CD4-positive, alpha-beta T cell (primary cell): Measurements from ENCODE around the gene ANKH. TPM values are rescaled to one million over a fixed set of nuclear protein-coding genes. Genes with fewer than 3 reads are reported as not detected.
A peak's percentile ranks its signal among the peaks of the same experiment; 100 is the strongest.

Experiments used
- ATAC-seq: fragments of 200-7000 bp; cut with Tn5 transposase; one replicate; pipeline ENCODE4 v1.10.0; 2022; ENCODE audit warnings: mild to moderate bottlenecking; ENCODE audit not compliant: poor library complexity
- CTCF ChIA-PET: fragments of 350-600 bp; sonication (Branson Sonifier 250); formaldehyde crosslinking; loops from one replicate; lab custom pipeline; 2021; ENCODE audit warnings: antibody characterized with exemption, inconsistent platforms; lab: Charles Lee
- POLR2A ChIA-PET: fragments of 350-600 bp; sonication (Branson Sonifier 250); formaldehyde crosslinking; loops from one replicate; lab custom pipeline; 2021; ENCODE audit warnings: antibody characterized with exemption, inconsistent platforms; lab: Charles Lee
- DNase-seq, 14 experiments: peaks; one replicate each; pipeline ENCODE4 v3.0.0-alpha.2; 2013 to 2020; ENCODE audit warnings: mixed read lengths in 2 of 14
- H3K27ac ChIP-seq, 2 donors: one replicate each; pipeline versions ENCODE4 v1.5.1 to v1.7.0; 2013; ENCODE audit warnings: low read length in 2 of 2, low read depth in 1 of 2, mild to moderate bottlenecking in 1 of 2
- H3K27me3 ChIP-seq, 2 experiments: 1 replicate in 1 of 2; 2 replicates in 1 of 2; pipeline versions ENCODE4 v1.6.1 to v1.7.0; 2013; ENCODE audit warnings: low read length in 2 of 2, control low read depth in 1 of 2, mild to moderate bottlenecking in 1 of 2, moderate library complexity in 1 of 2; ENCODE audit not compliant: insufficient read depth in 2 of 2, control insufficient read depth in 1 of 2
- H3K36me3 ChIP-seq: one replicate; pipeline ENCODE4 v1.6.1; 2013; ENCODE audit warnings: low read length, control low read depth; ENCODE audit not compliant: insufficient read depth
- H3K4me1 ChIP-seq: one replicate; pipeline ENCODE4 v1.6.1; 2013; ENCODE audit warnings: low read length, control low read depth; ENCODE audit not compliant: insufficient read depth
- H3K4me3 ChIP-seq: one replicate; pipeline ENCODE4 v1.5.1; 2013; ENCODE audit warnings: mild to moderate bottlenecking, low read length, moderate library complexity
- H3K9me3 ChIP-seq, 2 experiments: 1 replicate in 1 of 2; 2 replicates in 1 of 2; pipeline versions ENCODE4 v1.6.1 to v1.7.0; 2013; ENCODE audit warnings: low read length in 2 of 2, mild to moderate bottlenecking in 2 of 2, control low read depth in 1 of 2, moderate library complexity in 1 of 2; ENCODE audit not compliant: control insufficient read depth in 1 of 2, insufficient read depth in 1 of 2
- H3K27ac Mint-ChIP-seq: one replicate; pipeline ENCODE4 v1.8.0; 2020; ENCODE audit warnings: mixed read lengths
- H3K27me3 Mint-ChIP-seq: one replicate; pipeline ENCODE4 v1.8.0; 2021; ENCODE audit warnings: mixed read lengths
- H3K36me3 Mint-ChIP-seq: one replicate; pipeline ENCODE4 v1.8.0; 2021; ENCODE audit warnings: low read depth, mixed read lengths
- H3K4me1 Mint-ChIP-seq: one replicate; pipeline ENCODE4 v1.8.0; 2021; ENCODE audit warnings: low read depth, mixed read lengths
- H3K4me3 Mint-ChIP-seq: one replicate; pipeline ENCODE4 v1.8.0; 2020; ENCODE audit warnings: mild to moderate bottlenecking, mixed read lengths
- H3K9me3 Mint-ChIP-seq: one replicate; pipeline ENCODE4 v1.8.0; 2020; ENCODE audit warnings: mixed read lengths
- intact Hi-C, 2 experiments: fragments of 100-400 bp; cut with DNase I in 1 of 2; cut with micrococcal nuclease in 1 of 2; formaldehyde crosslinking; loops; one replicate each; pipeline versions ENCODE4 v1.15.1 to v1.9.0; 2023 to 2025; cut with DNase I, micrococcal nuclease
- total RNA-seq, 174 experiments: library from RNA in 2 of 174; stranded (reverse) in 2 of 174; gene quantifications; one replicate each; pipeline ENCODE4 v1.2.3 and lab custom pipeline; 2021 to 2026
- TF ChIP-seq, protein P1 (sequence below): fragments of 200-600 bp; IDR thresholded peaks from one replicate; pipeline ENCODE4 v1.8.0; 2022; ENCODE audit warnings: antibody characterized with exemption, mild to moderate bottlenecking

Gene ANKH
- total RNA-seq, 2 experiments from 2014 or later, result 69.5 to 72.3 TPM

DNA sequence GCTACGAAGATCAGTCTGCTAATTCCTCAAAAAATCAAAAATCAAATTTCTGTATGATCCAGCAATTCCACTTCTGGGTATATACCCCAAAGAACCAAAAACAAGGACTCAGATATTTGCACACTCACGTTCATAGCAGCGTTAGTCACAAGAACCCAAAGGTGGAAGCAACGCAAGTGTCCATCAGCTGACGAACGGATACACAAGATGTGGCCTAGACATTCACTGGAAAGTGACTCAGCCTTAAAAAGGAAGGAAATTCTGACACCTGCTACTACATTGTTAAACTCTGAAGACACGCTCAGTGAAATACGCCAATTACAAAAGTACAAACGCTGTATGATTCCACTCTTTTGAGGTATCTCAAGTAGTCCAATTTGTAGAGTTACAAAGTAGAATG, 113.7 kb downstream of the ANKH start:
- ATAC-seq (no peak), DNase-seq (peak in 2 of 14 experiments; percentile 45 to 59)
- H3K27me3 Mint-ChIP-seq, result no peaks in the 10 kb centered on the region
- no peaks in the 10 kb centered on the region for H3K9me3 ChIP-seq
- POLR2A ChIA-PET, result interaction anchor here (1.4 kb wide), 1 partner anchor 55 kb away, joined by 3 read pairs; no protein-coding TSS in a partner anchor
- H3K4me3 ChIP-seq, result no peak overlapping the region
- H3K4me3 Mint-ChIP-seq, result no peak overlapping the region
- CTCF ChIA-PET, result interaction anchor here (2.2 kb wide), 1 partner anchor 72 kb away, joined by 6 read pairs; no protein-coding TSS in a partner anchor
- intact Hi-C loops, result no loop called here
- H3K36me3 ChIP-seq, result peaks cover 36% of the 10 kb centered on the region
- TF ChIP-seq, protein P1, sequence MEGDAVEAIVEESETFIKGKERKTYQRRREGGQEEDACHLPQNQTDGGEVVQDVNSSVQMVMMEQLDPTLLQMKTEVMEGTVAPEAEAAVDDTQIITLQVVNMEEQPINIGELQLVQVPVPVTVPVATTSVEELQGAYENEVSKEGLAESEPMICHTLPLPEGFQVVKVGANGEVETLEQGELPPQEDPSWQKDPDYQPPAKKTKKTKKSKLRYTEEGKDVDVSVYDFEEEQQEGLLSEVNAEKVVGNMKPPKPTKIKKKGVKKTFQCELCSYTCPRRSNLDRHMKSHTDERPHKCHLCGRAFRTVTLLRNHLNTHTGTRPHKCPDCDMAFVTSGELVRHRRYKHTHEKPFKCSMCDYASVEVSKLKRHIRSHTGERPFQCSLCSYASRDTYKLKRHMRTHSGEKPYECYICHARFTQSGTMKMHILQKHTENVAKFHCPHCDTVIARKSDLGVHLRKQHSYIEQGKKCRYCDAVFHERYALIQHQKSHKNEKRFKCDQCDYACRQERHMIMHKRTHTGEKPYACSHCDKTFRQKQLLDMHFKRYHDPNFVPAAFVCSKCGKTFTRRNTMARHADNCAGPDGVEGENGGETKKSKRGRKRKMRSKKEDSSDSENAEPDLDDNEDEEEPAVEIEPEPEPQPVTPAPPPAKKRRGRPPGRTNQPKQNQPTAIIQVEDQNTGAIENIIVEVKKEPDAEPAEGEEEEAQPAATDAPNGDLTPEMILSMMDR, result no peak
- H3K9me3 Mint-ChIP-seq, result no peaks in the 10 kb centered on the region
- no peak overlapping the region for H3K27ac Mint-ChIP-seq
- H3K27ac ChIP-seq, result no peak overlapping the region
- peaks cover 72% of the 10 kb centered on the region for H3K36me3 Mint-ChIP-seq
- no peaks in the 10 kb centered on the region for H3K4me1 ChIP-seq
- no peaks in the 10 kb centered on the region for H3K27me3 ChIP-seq
- H3K4me1 Mint-ChIP-seq, result peaks cover 4% of the 10 kb centered on the region

DNA sequence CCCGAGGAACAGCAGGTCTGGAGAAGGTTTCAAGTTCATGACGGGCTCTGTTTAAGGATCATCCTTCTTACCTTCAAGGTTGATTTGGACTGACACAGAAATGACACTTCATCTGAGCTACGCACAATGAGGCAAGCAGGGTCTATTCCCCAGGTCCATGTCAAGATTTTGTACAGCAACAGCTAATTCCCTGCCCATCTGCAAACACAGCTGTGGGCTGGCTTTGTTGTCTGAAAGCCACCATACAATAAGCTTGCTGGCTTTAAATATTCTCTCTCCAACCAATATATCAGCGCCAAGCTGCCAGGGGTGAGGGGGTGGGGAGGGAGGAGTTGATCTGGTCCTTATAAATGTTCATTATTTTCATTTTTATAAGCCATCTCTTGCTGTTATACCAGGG, 115.1 kb downstream of the ANKH start:
- DNase-seq (no peak), ATAC-seq (no peak)
- peaks cover 4% of the 10 kb centered on the region for H3K4me1 Mint-ChIP-seq
- Histone ChIP-seq H3K4me3 (no peak overlapping the region), H3K36me3 (peaks cover 48% of the 10 kb centered on the region), H3K27me3 (no peaks in the 10 kb centered on the region), H3K4me1 (no peaks in the 10 kb centered on the region), H3K27ac (no peak overlapping the region), H3K9me3 (no peaks in the 10 kb centered on the region)
- TF ChIP-seq, protein P1, result no peak
- H3K27ac Mint-ChIP-seq, result no peak overlapping the region
- ChIA-PET POLR2A (interaction anchor here (0.8 kb wide), 1 partner anchor 11 kb away, joined by 3 read pairs; no protein-coding TSS in a partner anchor), CTCF (no interaction called here)
- H3K36me3 Mint-ChIP-seq, result peaks cover 82% of the 10 kb centered on the region
- no peak overlapping the region for H3K4me3 Mint-ChIP-seq
- no peaks in the 10 kb centered on the region for H3K27me3 Mint-ChIP-seq
- no peaks in the 10 kb centered on the region for H3K9me3 Mint-ChIP-seq
- intact Hi-C loops, result no loop called here

DNA sequence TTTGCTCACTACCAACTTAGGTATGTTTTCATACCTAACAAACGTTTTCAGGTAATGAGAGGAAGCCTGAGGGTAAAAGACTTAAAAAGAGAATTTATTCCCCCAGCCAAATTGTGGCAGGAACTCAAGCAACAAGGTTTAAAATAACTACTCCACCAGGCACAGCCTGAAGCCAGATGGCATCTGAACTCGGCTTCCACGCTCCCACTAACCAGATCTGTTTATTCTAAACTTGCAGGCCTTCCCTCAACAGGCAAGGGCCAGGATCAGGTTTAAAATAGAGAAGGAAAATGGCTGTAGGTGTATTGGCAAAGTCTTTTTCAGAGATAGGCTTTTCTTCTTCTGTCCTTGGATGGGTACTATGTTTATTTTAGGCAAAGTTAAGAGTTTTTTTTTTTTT, 117.6 kb downstream of the ANKH start:
- intact Hi-C loops, result no loop called here
- POLR2A ChIA-PET, result no interaction called here
- no peak overlapping the region for H3K27ac ChIP-seq
- Mint-ChIP-seq H3K36me3 (peaks cover 87% of the 10 kb centered on the region), H3K4me3 (no peak overlapping the region), H3K27ac (no peak overlapping the region), H3K4me1 (no peaks in the 10 kb centered on the region), H3K27me3 (no peaks in the 10 kb centered on the region), H3K9me3 (no peaks in the 10 kb centered on the region)
- no peaks in the 10 kb centered on the region for H3K27me3 ChIP-seq
- no peaks in the 10 kb centered on the region for H3K9me3 ChIP-seq
- ATAC-seq, result no peak
- H3K36me3 ChIP-seq, result peaks cover 71% of the 10 kb centered on the region
- no peak for DNase-seq
- no peaks in the 10 kb centered on the region for H3K4me1 ChIP-seq
- TF ChIP-seq, protein P1, result no peak
- no peak overlapping the region for H3K4me3 ChIP-seq
- CTCF ChIA-PET, result no interaction called here
